ENCODE measurements around the gene FBXL17.

The FBXL17 gene

DNA sequence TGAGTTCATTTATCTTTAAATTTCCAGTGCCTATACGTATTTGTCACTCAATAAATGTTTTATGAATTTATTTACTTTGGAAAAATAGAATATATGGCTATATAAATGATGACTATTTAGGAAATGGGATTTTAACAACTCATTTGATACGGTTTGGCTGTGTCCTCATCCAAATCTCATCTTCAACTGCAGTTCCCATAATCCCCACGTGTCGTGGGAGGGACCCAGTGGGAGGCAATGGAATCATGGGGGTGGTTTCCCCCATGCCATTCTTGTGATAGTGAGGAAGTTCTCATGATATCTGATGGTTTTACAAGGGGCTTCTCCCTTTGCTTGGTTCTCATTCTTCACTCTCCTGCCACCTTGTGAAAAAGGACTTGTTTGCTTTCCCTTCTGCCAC, 523.6 kb downstream of the FBXL17 start:
- DNase-seq (ENCODE audit: low read depth) = no peak

DNA sequence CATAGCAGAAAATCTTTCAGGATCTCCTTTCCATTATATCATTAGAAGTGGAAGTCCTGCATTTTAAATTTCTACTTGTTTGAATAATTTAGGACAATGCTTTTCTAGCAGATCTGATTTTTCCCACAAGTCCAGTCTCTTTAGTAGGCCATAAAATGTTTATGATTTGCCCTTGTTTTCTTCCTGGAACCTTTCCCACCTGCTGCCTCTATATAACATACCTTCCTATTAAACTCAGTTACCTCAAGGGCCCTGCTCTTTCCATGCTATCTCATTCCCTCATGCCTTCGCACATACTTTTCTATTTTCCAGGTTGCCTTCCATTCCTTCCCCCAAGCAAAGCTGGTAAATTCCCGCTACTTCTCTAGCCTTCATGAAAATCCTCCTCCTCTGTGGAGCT, 524.1 kb downstream of the FBXL17 start:
- no peak for DNase-seq (ENCODE audit: low read depth)

DNA sequence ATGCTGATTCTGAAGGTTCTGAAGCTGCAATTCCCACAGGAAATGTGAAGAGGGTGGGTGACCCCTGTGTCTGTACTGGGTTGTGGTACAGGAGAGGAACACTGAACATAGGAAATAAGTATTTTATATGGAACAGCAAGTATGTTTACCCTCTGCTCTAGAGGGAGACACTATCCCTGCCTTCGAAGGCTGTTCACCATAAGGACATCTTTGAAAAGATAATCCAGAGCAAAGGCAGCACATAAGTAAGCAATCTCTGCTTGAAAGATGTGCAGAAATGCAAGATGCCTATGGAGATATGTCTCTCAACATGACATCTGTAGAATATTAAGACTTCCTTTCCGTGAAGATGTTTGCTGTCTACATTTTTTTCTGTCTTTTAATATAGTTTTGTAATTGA, 526.7 kb downstream of the FBXL17 start:
- no peak for DNase-seq (ENCODE audit: low read depth)

DNA sequence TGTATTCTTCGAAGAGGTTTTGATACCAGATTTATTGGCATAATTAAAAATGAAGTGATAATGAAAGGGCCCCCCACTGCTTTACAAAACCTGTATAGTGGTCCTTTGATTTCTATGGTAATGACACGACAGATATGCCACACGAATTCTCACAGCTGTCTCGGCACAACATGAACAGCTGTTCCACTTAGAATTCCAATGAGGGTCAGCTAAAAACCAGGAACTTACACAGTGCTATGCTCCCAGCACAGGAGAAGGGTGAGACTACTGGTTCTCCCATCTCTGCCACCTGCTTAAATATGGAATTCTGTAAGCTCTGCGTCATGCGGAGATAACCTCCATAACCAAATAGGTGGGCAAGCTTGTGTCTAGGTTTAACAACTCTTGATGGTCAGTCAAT, 528.2 kb downstream of the FBXL17 start:
- DNase-seq (ENCODE audit: low read depth) = no peak

DNA sequence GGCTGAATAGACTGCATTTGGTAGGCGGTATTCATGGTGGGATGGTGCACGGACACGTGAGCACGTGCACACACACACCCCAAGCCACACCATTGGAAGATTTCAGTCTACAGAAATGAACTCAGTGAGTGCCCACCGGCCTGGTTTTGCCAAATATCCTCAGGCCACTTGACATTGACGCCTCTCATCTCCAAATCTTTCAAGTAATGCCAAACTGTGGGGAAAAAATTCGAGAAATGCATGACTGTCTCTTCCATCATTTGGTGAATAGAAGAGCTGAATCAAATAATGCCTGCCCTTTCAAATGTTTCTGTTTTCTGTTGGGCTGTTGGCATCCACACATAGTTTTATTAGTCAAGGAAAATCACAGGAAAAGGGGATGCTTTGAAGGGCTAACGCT, 528.9 kb downstream of the FBXL17 start:
- DNase-seq (ENCODE audit: low read depth) = no peak

DNA sequence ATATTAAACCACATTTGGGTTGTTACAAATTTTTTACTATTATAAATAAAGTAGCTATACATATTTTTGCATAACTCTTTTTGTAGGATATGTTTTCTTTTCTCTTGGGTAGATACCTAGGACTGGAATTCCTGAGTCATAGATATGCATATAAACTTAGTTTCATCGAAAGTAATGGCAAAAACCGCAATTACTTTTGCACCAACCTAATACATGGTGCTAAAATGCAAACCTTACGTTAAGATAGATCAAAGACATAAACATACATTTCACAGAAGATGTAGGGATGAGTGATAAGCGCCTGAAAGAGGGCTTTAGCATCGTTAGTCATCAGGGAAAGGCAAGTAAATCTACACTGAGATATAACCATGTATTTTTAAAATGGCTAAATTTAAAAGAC, 532.8 kb downstream of the FBXL17 start:
- no peak for DNase-seq (ENCODE audit: low read depth)

DNA sequence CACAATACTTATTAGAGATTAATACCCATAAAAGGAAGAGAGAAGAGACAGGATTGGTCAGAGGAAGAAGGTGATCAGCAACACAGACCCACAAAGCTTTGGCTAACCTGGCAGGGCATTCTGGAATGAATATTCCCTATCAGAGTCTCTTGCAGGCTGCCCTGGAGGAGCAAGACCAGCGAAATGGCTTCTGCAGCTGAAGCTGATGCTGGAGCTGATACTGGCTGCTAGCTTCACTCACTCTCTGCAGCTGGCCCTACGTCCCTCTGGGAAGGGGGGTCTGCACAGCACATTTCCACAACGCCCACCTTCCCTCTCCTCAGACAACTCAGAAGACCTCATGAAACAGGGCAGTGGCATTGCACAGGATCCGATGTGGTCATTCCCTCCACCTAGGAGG, 541.3 kb downstream of the FBXL17 start:
- no peak for DNase-seq (ENCODE audit: low read depth)

DNA sequence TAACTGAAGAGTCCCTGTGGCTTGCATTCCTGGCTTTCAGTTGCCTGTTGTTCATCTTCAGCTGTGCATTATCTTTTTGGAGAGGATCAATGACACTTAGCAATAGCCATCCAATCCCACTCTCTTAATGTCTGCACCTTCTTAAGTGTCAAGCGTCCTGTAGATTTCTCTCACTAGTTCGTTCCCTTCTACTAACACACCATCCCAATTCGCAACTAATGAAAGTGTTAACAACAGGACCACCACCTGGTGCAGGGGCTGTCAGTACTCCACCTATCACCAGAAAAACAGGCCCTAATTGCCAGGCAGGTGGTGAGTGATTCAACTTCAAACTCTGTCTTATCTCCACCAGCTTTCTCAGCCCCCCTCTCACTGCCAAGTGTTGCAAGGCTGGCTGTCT, 541.7 kb downstream of the FBXL17 start:
- DNase-seq (ENCODE audit: low read depth) = no peak

DNA sequence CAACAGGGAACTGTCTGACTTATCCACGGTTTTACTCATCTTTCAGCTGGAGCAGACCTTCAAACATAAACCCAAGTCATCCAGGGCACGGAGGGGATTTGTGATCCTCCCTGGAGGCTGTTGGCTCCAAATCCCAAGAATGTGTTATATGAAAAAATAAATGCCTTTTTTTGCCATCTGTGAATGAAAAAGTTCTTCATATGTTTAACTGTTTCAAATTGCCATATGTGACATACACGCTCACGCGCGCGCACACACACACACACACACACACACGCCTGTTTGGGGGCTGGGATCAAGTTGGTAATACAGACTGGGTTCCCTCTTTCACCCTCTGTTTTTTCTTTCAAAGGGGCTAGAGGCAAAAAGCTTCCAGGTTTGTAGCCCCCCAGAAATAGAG, 546.8 kb downstream of the FBXL17 start:
- no peak for DNase-seq (ENCODE audit: low read depth)

DNA sequence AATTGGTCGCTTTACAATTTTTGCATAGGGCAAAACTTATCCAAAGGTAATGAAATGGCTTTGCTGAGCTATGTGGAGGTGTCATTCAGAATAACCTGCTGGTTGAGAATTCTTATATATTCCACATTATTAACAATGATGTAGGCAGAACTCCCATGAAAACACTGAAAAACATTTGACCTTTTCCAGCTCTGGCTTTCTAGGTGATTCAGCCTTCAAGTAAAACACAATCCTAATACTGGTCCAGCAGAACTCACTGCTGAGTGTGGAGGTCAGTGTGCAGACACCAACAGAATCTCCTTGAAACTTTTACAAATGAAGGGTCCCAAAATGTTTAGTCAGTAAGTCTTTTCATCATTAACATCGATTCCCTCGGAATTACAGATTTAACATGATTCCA, 549.2 kb downstream of the FBXL17 start:
- DNase-seq (ENCODE audit: low read depth) = no peak

DNA sequence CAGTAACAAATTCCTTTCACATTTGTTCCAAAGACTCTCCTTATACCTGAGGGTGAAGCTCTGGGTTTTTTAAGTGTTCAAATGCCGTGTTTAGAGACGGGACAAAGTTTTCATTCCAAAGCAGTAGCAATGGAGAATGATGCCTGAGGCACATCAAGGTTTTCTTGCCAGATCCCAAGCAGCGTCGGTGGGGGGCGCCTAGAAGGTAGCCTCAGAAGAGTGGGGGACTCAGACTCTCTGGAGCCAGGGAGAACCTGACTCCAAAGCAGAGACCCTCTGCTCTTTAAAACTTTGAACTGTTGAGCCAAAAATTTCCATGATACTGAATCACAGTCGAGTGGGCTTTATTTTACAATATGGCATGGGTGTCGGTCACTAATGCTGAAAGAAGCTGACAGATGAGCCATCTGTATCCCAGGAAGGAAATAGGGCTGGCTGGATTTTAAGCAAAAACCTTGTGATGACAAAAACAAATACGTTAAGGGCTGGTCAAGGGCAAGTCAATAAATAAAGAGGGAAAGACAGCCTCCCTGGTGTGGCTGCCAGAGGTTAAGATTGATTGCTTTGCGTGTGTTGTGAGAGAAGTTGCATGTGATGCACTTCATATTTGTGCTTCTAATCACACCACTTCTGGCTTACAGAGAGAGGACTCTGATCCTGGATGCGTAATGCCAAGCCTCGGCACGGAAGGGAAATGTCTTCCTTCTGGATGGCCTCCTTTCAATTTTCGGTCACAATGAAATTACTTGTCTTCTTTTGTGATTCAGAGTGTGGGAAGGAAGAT, 550.1 kb downstream of the FBXL17 start:
- DNase-seq (ENCODE audit: low read depth) = no peak

DNA sequence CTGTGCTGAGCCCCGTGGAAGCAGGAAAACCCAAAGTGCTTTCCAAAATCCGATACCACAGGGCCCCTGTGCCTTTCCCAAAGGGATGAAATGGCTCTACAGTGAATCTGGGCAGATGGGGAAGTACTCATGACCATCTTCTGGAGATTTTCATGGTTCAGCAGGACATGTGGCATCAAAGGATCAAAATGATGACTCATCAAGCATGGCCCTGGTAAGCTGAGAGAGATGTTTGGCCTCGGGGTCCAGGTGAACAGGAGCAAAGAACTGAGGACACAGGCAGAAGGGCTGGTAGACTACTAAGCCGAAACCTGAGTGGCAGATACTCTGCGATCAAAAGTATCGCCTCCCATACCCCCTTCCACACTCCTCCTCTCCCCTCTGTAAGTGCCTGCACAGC, 551.1 kb downstream of the FBXL17 start:
- no peak for DNase-seq (ENCODE audit: low read depth)

DNA sequence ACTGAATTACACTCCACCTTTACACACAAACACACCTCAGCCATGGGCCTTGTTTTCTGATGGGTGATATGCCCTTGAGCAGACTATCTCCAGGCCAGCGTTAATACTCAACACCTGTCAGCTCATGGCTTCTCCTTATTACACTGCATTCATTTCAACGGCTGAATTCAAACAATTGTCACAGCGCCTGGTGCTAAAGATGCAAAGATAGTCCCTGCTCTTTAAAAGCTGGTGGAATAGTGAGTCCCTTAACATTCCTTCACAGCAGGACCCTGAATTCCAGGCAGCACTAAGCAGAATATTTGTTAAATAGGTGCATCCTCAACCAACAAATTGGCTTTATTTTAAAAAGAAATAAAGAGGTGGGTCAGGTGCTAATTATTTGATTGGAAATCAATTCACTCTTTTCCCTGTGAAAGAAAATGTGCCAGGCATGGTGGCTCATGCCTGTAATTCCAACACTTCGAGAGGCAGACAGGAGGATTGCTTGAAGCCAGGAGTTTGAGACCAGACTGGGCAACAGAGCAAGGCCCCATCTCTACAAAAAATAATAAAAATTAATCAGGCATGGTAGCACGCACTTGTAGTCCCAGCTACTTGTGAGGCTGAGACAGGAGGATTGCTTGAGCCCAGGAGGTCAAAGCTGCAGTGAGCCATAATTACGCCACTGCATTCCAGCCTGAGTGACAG, 555.4 kb downstream of the FBXL17 start:
- no peak for DNase-seq (ENCODE audit: low read depth)

DNA sequence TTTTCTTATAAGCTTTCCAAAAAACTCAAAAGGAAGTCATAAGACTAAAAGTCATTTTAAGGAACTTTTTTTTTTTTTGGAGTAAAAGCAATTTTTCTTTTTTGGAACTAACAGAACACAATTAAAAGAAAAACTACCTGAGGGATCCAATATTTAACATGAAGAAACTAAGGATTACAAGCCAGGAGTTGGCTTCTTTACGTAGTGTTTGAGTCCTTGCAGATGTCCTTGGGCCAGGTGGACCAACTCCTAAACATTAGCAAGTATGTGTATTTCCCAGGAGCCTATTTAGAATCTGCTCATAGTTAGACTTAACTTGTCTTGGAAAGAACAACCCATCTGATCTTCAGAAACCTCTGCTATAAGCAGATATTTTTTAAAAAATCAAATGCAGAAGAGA, 557.1 kb downstream of the FBXL17 start:
- DNase-seq (ENCODE audit: low read depth) = no peak

DNA sequence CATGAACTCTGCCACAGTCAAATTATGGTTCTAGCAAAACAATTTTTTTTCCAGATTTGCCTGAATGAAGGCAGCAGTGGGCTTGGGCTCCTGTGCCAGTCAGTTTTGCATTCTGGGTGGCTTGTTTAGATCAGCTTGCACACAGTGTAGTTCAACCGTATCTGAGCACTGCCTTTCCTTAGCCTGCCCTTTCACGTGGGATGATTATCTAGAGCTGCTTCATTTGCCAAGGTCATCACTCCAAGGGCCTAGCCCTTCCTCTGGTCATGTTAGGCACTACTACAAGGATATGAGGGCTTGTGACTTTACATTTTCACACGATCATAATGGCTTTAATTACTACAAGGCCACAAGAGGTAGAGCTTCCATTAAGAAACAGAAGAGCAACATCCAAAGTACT, 560.6 kb downstream of the FBXL17 start:
- DNase-seq (ENCODE audit: low read depth) = no peak

DNA sequence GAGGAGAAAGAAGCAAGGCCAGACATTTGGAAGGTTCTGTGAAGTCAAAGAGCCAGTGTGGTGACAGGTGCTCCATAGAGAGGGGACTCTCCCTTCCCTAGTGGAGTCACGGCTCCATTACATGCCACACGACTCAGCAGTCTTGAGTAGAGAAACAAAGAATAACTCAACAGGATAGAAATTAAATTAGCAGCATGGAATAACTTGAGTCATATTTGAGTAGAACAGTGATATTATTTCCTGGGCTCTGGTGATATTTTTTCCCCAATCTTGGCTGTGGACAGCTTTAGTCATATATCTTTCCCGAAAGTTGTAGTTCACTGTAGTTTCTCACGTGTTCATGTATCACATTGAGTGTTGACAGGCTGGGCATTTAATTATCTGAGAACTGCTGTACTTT, 561.5 kb downstream of the FBXL17 start:
- DNase-seq (ENCODE audit: low read depth) = peak; percentile 15

DNA sequence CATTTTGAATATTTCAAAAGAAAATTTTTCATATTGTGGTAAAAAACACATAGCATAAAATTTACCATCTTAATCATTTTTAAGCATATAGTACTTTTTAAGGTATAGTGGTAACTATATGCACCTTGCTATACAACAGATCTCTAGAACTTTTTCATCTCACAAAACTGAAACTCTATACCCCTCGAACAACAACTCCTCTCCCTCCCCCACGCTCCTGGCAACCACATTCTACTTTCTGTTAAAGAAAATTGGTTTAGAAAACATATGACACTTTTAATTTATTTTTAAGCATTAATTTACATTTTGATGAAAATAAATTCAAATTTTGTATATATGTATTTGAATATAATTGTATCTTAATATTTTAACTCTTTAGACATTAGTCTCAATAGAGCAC, 563.9 kb downstream of the FBXL17 start:
- DNase-seq (ENCODE audit: low read depth) = no peak

DNA sequence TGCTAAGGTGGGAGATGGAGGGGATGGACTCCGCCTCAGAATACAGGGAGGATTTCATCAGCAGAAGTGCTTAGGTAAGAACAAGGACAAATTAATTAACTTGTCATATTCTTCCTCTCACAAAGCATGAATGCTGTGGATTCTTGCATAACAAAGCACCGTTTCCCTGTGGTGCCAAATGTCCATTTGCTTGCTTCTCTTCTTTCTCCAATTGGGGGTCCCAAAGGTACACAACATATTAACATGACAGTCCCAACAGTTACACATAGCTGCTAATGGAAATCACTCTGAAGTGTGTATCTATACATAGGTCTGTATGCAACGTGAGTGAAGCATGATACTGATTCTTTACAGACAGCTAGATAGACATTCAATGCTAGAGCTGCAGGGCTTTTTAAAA, 564.5 kb downstream of the FBXL17 start:
- no peak for DNase-seq (ENCODE audit: low read depth)

DNA sequence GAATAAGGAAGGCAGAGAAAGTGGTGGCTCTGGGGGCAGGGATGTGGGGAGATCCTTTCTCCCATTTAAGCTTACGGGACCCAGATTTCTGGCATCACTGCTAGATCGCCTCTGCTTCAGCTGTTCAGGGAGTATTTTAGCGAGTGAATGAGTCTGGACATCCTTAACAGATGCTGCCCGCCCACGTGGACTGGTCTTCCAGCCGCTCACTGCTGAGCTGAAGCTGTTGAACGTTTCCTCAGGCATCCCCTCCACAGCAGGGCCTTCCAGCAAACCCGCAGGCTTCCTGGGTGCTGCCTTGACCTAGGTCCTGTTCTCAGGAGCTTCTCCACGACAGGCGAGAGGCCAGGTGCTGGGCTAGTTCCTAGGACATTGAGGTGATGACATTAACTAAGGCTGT, 566.8 kb downstream of the FBXL17 start:
- no peak for DNase-seq (ENCODE audit: low read depth)

DNA sequence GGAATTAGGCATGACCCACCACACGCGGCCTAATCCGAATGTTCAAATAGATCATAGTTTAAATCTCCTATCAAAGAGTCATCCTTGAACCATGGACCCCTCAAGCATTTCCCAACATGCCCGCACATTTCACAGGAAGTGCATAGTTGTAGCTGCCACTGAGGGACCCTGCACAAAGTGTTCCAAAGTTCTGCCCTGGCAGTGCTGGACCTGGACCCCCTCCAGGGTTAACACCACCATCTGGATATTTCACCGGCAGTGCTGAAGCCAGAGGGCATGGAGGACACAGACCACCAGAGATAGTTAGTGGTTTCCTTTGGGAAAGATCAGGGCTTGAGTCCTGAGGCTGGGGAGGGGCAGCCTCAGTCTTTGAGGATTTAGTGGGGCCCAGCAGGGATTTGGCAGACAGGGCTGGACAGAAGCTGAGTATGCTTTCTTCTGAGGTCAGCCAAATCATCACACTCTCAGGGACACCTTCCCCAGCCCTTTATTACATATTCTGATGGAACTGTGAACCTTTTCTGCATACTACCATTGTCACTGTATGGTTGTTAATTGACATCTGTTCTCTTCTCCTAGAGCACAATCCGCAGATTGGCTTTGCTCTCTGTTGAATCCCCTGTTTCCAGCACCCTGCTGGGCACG, 567.6 kb downstream of the FBXL17 start:
- no peak for DNase-seq (ENCODE audit: low read depth)

DNA sequence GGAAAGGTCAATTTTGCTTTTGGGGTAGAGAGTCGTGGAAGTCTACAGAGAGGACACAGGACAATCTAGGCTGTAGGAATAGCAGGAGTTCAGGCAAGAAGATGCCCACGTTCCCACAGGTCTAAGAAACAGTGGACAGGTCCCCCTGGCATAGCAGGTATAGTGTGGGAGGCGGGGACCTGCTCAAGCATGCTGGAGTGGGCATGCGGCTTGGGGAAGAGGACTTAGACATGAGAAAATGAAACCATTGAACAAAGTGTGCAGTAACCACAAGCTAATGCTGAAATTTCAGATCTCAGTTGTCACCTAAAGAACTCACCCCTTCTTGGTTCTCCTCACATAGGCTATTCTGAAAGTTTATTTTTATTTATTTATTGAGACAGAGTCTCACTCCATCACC, 568.3 kb downstream of the FBXL17 start:
- no peak for DNase-seq (ENCODE audit: low read depth)

DNA sequence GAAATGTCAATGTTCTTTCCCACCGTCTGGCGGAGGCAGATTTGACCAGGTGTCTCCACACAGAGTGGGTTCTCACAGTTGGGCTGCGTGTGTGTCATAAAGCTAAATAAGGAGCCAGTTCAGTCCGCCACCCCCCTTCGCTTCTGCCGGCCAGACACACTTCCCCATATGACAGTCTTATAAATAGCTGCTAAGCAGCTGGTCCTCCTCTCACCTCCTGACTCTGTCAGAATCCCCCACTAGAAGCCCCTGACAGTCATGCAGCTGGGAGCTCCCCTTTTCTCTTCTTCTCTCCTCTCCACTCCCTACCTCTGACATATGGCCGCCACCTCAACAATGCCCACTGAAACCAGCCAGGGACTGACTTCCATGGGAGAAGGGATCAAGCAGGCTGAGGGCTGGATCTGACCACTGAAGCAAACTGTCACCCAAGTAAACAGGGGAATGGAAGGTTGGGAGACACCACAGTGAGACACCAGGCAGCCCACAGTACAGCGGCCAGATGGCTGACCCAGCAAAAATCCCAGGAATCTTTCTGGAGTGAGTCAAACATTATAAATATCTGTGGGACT, 569.2 kb downstream of the FBXL17 start:
- DNase-seq (ENCODE audit: low read depth) = peak; percentile 67
